Measurements from ENCODE around the gene CROCC2. TPM values are rescaled to one million over a fixed set of nuclear protein-coding genes. Genes with fewer than 3 reads are reported as not detected.

CROCC2 gene
- total RNA-seq, 1 experiment from 2014 or later, result not detected

GRCh38 chr2:240874715-240875227 lies 31.4 kb upstream of the CROCC2 start (continued):
- no peak for TF ChIP-seq EZH2 (IDR thresholded peaks at IDR 0.05)
- no peak for TF ChIP-seq EZH2phosphoT487 (IDR thresholded peaks at IDR 0.05; ENCODE audit: borderline replicate concordance)
- no peak for TF ChIP-seq ELF1 (IDR thresholded peaks at IDR 0.05; ENCODE audit: borderline replicate concordance, low read depth)
- no peak for TF ChIP-seq SIN3A (IDR thresholded peaks at IDR 0.05; ENCODE audit: low read depth)

DNA sequence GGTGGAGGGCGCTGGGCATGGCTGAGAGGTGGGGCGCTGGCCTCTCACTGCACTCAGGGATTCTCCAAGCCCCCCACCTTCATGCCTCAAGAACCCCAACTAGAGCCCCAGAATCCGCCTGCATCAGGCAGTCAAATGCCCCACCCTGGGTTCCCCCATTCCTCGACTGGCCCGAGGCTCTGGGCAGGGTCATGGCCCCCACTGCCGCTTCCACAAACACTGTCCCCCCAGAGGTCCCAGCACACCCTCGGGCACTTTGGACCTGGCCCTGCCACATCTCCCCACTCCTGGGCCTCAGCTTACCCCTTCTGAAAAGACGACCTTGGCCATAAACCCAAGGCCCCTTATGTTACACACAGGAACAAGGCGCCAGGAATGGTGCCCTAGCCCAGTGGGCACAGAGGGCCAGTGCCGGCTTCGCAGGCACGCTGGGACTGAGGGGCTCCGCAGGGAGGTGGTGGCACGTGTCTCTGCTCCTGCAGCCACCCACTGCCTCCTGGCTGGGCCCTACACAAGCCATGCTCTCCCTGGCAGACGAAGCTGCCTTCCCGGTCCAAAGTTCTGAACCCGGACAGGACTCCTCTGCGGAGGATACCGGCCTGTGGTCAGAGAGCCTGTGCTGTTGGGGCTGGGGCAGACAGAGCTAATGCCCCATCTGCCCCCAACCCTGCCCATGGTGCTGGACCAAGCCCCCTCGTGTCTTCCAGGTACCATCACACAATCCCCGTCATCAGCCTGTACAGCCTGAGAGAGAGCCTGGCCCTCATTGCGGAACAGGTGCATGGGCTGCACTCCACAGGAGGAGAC lies 30.7 kb upstream of the CROCC2 start:
- POLR2A ChIA-PET, result no interaction called here
- Histone ChIP-seq H3K4me3 (replicated peaks in 1 of 2; ENCODE audit: low read depth in 1 of 2, low read length in 2 of 2) (no peak overlapping the region), H3K4me1 (ENCODE audit: control insufficient read depth in 1 of 2, insufficient read depth in 2 of 2, low read length in 2 of 2) (no peaks in the 10 kb centered on the region), H3K9me2 (ENCODE audit: insufficient read depth) (no peaks in the 10 kb centered on the region), H3K79me2 (ENCODE audit: insufficient read depth, low read length) (no peaks in the 10 kb centered on the region), H3K36me3 (ENCODE audit: control insufficient read depth in 1 of 2, insufficient read depth in 2 of 2, low read length in 2 of 2) (no peaks in the 10 kb centered on the region), H3K4me2 (ENCODE audit: low read length) (no peak overlapping the region), H4K20me1 (ENCODE audit: insufficient read depth) (no peaks in the 10 kb centered on the region), H3K27ac (ENCODE audit: low read depth, low read length) (no peak overlapping the region), H3K9ac (ENCODE audit: low read length) (no peak overlapping the region), H3K9me3 (ENCODE audit: control insufficient read depth in 1 of 2, insufficient read depth in 1 of 2, low read depth in 1 of 2, low read length in 2 of 2) (no peaks in the 10 kb centered on the region), H3K27me3 (ENCODE audit: insufficient read depth, low read length) (no peaks in the 10 kb centered on the region), H2AFZ (ENCODE audit: low read depth, low read length, poor library complexity, severe bottlenecking) (no peak overlapping the region)
- intact Hi-C loops (cut with micrococcal nuclease), result no loop called here
- RAD21 ChIA-PET (ENCODE audit: low non-redundant PET in 1 of 2, low total read pairs in 2 of 2, uncharacterized antibody in 2 of 2, unreplicated experiment in 2 of 2), result no interaction called here
- DNase-seq (ENCODE audit: low read depth, low spot score) (no peak), ATAC-seq (no peak)
- TF ChIP-seq, protein P1, sequence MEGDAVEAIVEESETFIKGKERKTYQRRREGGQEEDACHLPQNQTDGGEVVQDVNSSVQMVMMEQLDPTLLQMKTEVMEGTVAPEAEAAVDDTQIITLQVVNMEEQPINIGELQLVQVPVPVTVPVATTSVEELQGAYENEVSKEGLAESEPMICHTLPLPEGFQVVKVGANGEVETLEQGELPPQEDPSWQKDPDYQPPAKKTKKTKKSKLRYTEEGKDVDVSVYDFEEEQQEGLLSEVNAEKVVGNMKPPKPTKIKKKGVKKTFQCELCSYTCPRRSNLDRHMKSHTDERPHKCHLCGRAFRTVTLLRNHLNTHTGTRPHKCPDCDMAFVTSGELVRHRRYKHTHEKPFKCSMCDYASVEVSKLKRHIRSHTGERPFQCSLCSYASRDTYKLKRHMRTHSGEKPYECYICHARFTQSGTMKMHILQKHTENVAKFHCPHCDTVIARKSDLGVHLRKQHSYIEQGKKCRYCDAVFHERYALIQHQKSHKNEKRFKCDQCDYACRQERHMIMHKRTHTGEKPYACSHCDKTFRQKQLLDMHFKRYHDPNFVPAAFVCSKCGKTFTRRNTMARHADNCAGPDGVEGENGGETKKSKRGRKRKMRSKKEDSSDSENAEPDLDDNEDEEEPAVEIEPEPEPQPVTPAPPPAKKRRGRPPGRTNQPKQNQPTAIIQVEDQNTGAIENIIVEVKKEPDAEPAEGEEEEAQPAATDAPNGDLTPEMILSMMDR (IDR thresholded peaks at IDR 0.05 in 2 of 3, conservative IDR thresholded peaks at IDR 0.05 in 1 of 3; ENCODE audit: borderline replicate concordance in 1 of 3, insufficient read depth in 1 of 3, low read depth in 2 of 3, low read length in 2 of 3), result no peak
- no peak for TF ChIP-seq ZFX (IDR thresholded peaks at IDR 0.05)
- no peak for TF ChIP-seq REST (IDR thresholded peaks at IDR 0.05; ENCODE audit: low read depth)
- no peak for TF ChIP-seq TCF7L2 (IDR thresholded peaks at IDR 0.05; ENCODE audit: borderline replicate concordance, extremely low read depth, insufficient read depth, insufficient read length)
- no peak for TF ChIP-seq EZH2phosphoT487 (IDR thresholded peaks at IDR 0.05; ENCODE audit: borderline replicate concordance)
- TF ChIP-seq FOSL1 (IDR thresholded peaks at IDR 0.05; ENCODE audit: low read depth), result no peak
- TF ChIP-seq EZH2 (IDR thresholded peaks at IDR 0.05), result no peak
- TF ChIP-seq YY1 (IDR thresholded peaks at IDR 0.05; ENCODE audit: extremely low read depth, insufficient replicate concordance, low read depth, low read length), result no peak
- TF ChIP-seq, protein P2, sequence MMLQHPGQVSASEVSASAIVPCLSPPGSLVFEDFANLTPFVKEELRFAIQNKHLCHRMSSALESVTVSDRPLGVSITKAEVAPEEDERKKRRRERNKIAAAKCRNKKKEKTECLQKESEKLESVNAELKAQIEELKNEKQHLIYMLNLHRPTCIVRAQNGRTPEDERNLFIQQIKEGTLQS (IDR thresholded peaks at IDR 0.05), result no peak
- TF ChIP-seq SIN3A (IDR thresholded peaks at IDR 0.05; ENCODE audit: low read depth), result no peak
- no peak for TF ChIP-seq ELF1 (IDR thresholded peaks at IDR 0.05; ENCODE audit: borderline replicate concordance, low read depth)
- no peak for TF ChIP-seq JUND (IDR thresholded peaks at IDR 0.05)
- no peak for TF ChIP-seq EGR1 (IDR thresholded peaks at IDR 0.05; ENCODE audit: low read depth)
- TF ChIP-seq SP1 (IDR thresholded peaks at IDR 0.05; ENCODE audit: low read depth), result no peak
- TF ChIP-seq MAX (IDR thresholded peaks at IDR 0.05), result no peak
- TF ChIP-seq CBX3 (IDR thresholded peaks at IDR 0.05; ENCODE audit: low read depth), result no peak
- no peak for TF ChIP-seq CEBPB (IDR thresholded peaks at IDR 0.05; ENCODE audit: low read depth)
- BruUV-seq (replicated peaks), result no TSS peak
- CTCF ChIA-PET, result no interaction called here
